Naive thymus-derived CD4-positive, alpha-beta T cell (primary cell): ENCODE measurements around the gene TBC1D5. TPM values are rescaled to one million over a fixed set of nuclear protein-coding genes. Genes with fewer than 3 reads are reported as not detected.
A peak's percentile ranks its signal among the peaks of the same experiment; 100 is the strongest.

Experiments
- ATAC-seq: fragments of 150-1000 bp; cut with Tn5 transposase; 2 replicates; pipeline ENCODE4 v1.10.0; 2021; ENCODE audit warnings: mild to moderate bottlenecking, moderate library complexity
- CTCF ChIA-PET: fragments of 350-600 bp; sonication (Branson Sonifier 250); formaldehyde crosslinking; loops from one replicate; lab custom pipeline; 2021; ENCODE audit warnings: antibody characterized with exemption; lab: Charles Lee
- POLR2A ChIA-PET: fragments of 350-600 bp; sonication (Branson Sonifier 250); formaldehyde crosslinking; loops from one replicate; lab custom pipeline; 2021; ENCODE audit warnings: antibody characterized with exemption, inconsistent platforms; lab: Charles Lee
- DNase-seq, 9 donors: peaks; one replicate each; pipeline versions ENCODE4 v3.0.0 to v3.0.0-alpha.2; 2020 to 2022; ENCODE audit warnings: mixed read lengths in 1 of 9
- H3K27ac ChIP-seq: one replicate; pipeline ENCODE4 v1.7.0; 2013; ENCODE audit warnings: mild to moderate bottlenecking, low read depth, low read length, moderate library complexity
- H3K27me3 ChIP-seq, 2 donors: one replicate each; pipeline ENCODE4 v1.7.0; 2013; ENCODE audit warnings: low read length in 2 of 2, mild to moderate bottlenecking in 2 of 2, moderate library complexity in 2 of 2; ENCODE audit not compliant: control insufficient read depth in 2 of 2, insufficient read depth in 2 of 2
- H3K36me3 ChIP-seq, 3 experiments: 1 replicate in 2 of 3; 2 replicates in 1 of 3; pipeline ENCODE4 v1.7.0; 2013; ENCODE audit warnings: low read length in 3 of 3, mild to moderate bottlenecking in 3 of 3, moderate library complexity in 1 of 3; ENCODE audit not compliant: insufficient read depth in 3 of 3, control insufficient read depth in 2 of 3
- H3K4me1 ChIP-seq, 2 donors: one replicate each; pipeline ENCODE4 v1.7.0; 2013; ENCODE audit warnings: low read length in 2 of 2, mild to moderate bottlenecking in 2 of 2, moderate library complexity in 1 of 2; ENCODE audit not compliant: control insufficient read depth in 2 of 2, insufficient read depth in 2 of 2
- H3K4me3 ChIP-seq: 2 replicates; pipeline ENCODE4 v1.7.0; 2013; ENCODE audit warnings: mild to moderate bottlenecking, low read length
- H3K9me3 ChIP-seq, 3 experiments: 1 replicate in 2 of 3; 2 replicates in 1 of 3; pipeline ENCODE4 v1.7.0; 2013; ENCODE audit warnings: low read length in 3 of 3; ENCODE audit not compliant: control insufficient read depth in 2 of 3
- H3K27ac Mint-ChIP-seq, 9 donors: one replicate each; pipeline ENCODE4 v1.8.0; 2020 to 2022; ENCODE audit warnings: mixed read lengths in 9 of 9, mild to moderate bottlenecking in 8 of 9, moderate library complexity in 5 of 9, inconsistent platforms in 2 of 9
- H3K27me3 Mint-ChIP-seq, 5 donors: one replicate each; pipeline ENCODE4 v1.8.0; 2021 to 2022; ENCODE audit warnings: mixed read lengths in 5 of 5, mild to moderate bottlenecking in 1 of 5
- H3K36me3 Mint-ChIP-seq, 5 donors: one replicate each; pipeline ENCODE4 v1.8.0; 2020 to 2022; ENCODE audit warnings: mixed read lengths in 5 of 5, mild to moderate bottlenecking in 3 of 5, inconsistent platforms in 1 of 5
- H3K4me1 Mint-ChIP-seq, 7 donors: one replicate each; pipeline ENCODE4 v1.8.0; 2020 to 2022; ENCODE audit warnings: mixed read lengths in 7 of 7, mild to moderate bottlenecking in 3 of 7, inconsistent platforms in 1 of 7
- H3K4me3 Mint-ChIP-seq, 10 donors: one replicate each; pipeline ENCODE4 v1.8.0; 2020 to 2022; ENCODE audit warnings: mild to moderate bottlenecking in 10 of 10, mixed read lengths in 10 of 10, moderate library complexity in 6 of 10, inconsistent platforms in 2 of 10
- H3K9me3 Mint-ChIP-seq, 11 donors: one replicate each; pipeline ENCODE4 v1.8.0; 2020 to 2022; ENCODE audit warnings: mixed read lengths in 11 of 11, mild to moderate bottlenecking in 4 of 11, inconsistent platforms in 1 of 11, moderate library complexity in 1 of 11
- intact Hi-C, 2 donors: fragments of 100-400 bp; cut with micrococcal nuclease; formaldehyde crosslinking; loops; one replicate each; pipeline ENCODE4 v1.15.1; 2023
- polyA plus RNA-seq, 2 donors: library from polyadenylated mRNA; unstranded; fragments of 300-500 nt; fragmentation: Illumina TruSeq; gene quantifications; one replicate each; pipeline ENCODE4 v1.2.3, GENCODE V29; 2021
- total RNA-seq, 6 experiments: library from RNA in 5 of 6; stranded (reverse) in 5 of 6; gene quantifications; 1 replicate in 5 of 6; 2 replicates in 1 of 6; pipeline ENCODE4 v1.2.3 and lab custom pipeline; 2021 to 2026

Gene TBC1D5
- total and polyA plus RNA-seq, 7 experiments from 2014 or later, result 30.5 to 54.0 (median 37.4) TPM

GRCh38 chr3:17115186-17115585 lies 627.2 kb downstream of the TBC1D5 start:
- DNase-seq, result no peak
- Mint-ChIP-seq H3K27ac (no peak overlapping the region), H3K36me3 (peaks cover 0 to 8% (median 0%) of the 10 kb centered on the region in 5 donors), H3K4me3 (no peak overlapping the region), H3K27me3 (no peaks in the 10 kb centered on the region), H3K9me3 (peaks cover 0 to 7% (median 0%) of the 10 kb centered on the region in 11 donors), H3K4me1 (peaks cover 0 to 3% (median 0%) of the 10 kb centered on the region in 7 donors)
- Histone ChIP-seq H3K9me3 (no peaks in the 10 kb centered on the region), H3K4me1 (no peaks in the 10 kb centered on the region), H3K27me3 (no peaks in the 10 kb centered on the region), H3K4me3 (no peak overlapping the region), H3K27ac (no peak overlapping the region), H3K36me3 (no peaks in the 10 kb centered on the region)
- CTCF ChIA-PET, result no interaction called here
- POLR2A ChIA-PET, result no interaction called here
- intact Hi-C loops, result no loop called here
- no peak for ATAC-seq

GRCh38 chr3:17111586-17111985 lies 630.8 kb downstream of the TBC1D5 start:
- ATAC-seq (no peak), DNase-seq (no peak)
- H3K36me3 ChIP-seq, result no peaks in the 10 kb centered on the region
- H3K9me3 ChIP-seq, result no peaks in the 10 kb centered on the region
- H3K4me1 Mint-ChIP-seq, result peaks cover 0 to 6% (median 0%) of the 10 kb centered on the region in 7 donors
- H3K4me3 ChIP-seq, result no peak overlapping the region
- CTCF ChIA-PET, result interaction anchor here (0.7 kb wide), 1 partner anchor 39 kb away, joined by 3 read pairs; no protein-coding TSS in a partner anchor
- H3K27me3 ChIP-seq, result no peaks in the 10 kb centered on the region
- no peak overlapping the region for H3K4me3 Mint-ChIP-seq
- peak overlapping the region in 1 of 9 donors; percentile 49 for H3K27ac Mint-ChIP-seq
- peaks cover 0 to 5% (median 1%) of the 10 kb centered on the region in 11 donors for H3K9me3 Mint-ChIP-seq
- no peaks in the 10 kb centered on the region for H3K27me3 Mint-ChIP-seq
- H3K36me3 Mint-ChIP-seq, result peaks cover 0 to 12% (median 0%) of the 10 kb centered on the region in 5 donors
- no peak overlapping the region for H3K27ac ChIP-seq
- no peaks in the 10 kb centered on the region for H3K4me1 ChIP-seq
- POLR2A ChIA-PET, result no interaction called here
- intact Hi-C loops, result no loop called here

GRCh38 chr3:17110660-17111396 lies 631.6 kb downstream of the TBC1D5 start:
- no peaks in the 10 kb centered on the region for H3K27me3 Mint-ChIP-seq
- DNase-seq, result no peak
- ATAC-seq, result no peak
- H3K36me3 Mint-ChIP-seq, result peaks cover 0 to 12% (median 0%) of the 10 kb centered on the region in 5 donors
- no peaks in the 10 kb centered on the region for H3K36me3 ChIP-seq
- peak overlapping the region in 1 of 9 donors; percentile 49 for H3K27ac Mint-ChIP-seq
- H3K4me1 ChIP-seq, result no peaks in the 10 kb centered on the region
- peaks cover 0 to 11% (median 1%) of the 10 kb centered on the region in 11 donors for H3K9me3 Mint-ChIP-seq
- ChIA-PET CTCF (no interaction called here), POLR2A (no interaction called here)
- peaks cover 0 to 11% (median 0%) of the 10 kb centered on the region in 7 donors for H3K4me1 Mint-ChIP-seq
- H3K4me3 ChIP-seq, result no peak overlapping the region
- intact Hi-C loops, result no loop called here
- no peak overlapping the region for H3K27ac ChIP-seq
- H3K4me3 Mint-ChIP-seq, result no peak overlapping the region
- no peaks in the 10 kb centered on the region for H3K9me3 ChIP-seq
- no peaks in the 10 kb centered on the region for H3K27me3 ChIP-seq
